KOPT-K1 (cell line): ENCODE measurements around the gene ZNF688.
"Not testable (repeated sequence)": the region's sequence is repeated elsewhere in the genome, so short reads cannot be mapped to it uniquely, and the experiment has no call there.

Experiments
- H3K27ac ChIP-seq: fragments of 200-600 bp; sonication (generic); 2 replicates; pipeline ENCODE4 v1.5.1; 2016; ENCODE audit warnings: antibody characterized with exemption, mild to moderate bottlenecking, low read depth, low read length; ENCODE audit not compliant: poor library complexity, severe bottlenecking
- H3K36me3 ChIP-seq: fragments of 200-600 bp; sonication (generic); 2 replicates; pipeline ENCODE4 v1.5.1; 2017; ENCODE audit warnings: antibody characterized with exemption, mild to moderate bottlenecking, low read length, moderate library complexity; ENCODE audit not compliant: insufficient read depth
- H3K9me3 ChIP-seq: fragments of 200-600 bp; sonication (generic); 2 replicates; pipeline ENCODE4 v1.5.1; 2017; ENCODE audit warnings: antibody characterized with exemption, low read length, mild to moderate bottlenecking; ENCODE audit not compliant: insufficient read depth, poor library complexity, severe bottlenecking

Gene ZNF688

DNA sequence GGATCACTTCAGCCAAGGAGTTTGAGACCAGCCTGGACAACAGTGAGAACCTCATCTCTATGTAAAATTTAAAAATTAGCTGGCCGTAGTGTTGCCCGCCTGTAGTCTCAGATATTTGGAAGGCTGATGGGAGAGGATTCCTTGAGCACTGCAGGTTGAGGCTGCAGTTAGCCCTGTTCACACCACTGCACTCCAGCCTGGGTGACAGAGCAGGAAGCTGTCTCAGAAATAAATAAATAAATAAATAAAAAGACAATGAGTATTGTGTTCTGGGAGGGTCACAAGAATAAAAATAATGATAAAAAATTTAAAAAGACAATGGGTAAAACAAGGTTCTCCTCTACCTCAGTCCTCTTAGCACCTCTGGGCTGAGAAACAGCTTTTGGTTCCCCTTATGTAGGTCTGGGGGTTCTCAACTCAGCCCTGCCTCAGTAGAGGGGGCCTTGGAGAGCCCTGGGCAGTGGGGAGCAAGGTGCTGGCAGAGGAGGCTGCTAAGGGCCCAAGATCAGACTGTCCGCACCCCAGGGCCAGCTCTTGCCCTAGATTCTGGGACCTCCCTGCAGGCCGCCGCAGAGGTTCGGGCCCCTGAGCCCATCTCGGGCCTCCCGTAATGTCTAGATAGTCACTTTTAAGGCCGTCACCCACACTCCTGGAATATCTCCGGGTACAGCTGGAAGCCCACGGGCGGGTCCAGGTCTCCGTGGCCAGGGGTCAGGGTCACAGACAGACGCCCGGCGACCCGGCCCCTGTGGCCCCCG is 16.8 kb downstream of the ZNF688 start:
- Histone ChIP-seq H3K27ac (no peak overlapping the region), H3K9me3 (no peaks in the 10 kb centered on the region), H3K36me3 (peaks cover 38% of the 10 kb centered on the region)

GRCh38 chr16:30553393-30553899 is 18.1 kb downstream of the ZNF688 start:
- peaks cover 38% of the 10 kb centered on the region for H3K36me3 ChIP-seq
- H3K9me3 ChIP-seq, result no peaks in the 10 kb centered on the region
- peak overlapping the region; percentile 51 for H3K27ac ChIP-seq

DNA sequence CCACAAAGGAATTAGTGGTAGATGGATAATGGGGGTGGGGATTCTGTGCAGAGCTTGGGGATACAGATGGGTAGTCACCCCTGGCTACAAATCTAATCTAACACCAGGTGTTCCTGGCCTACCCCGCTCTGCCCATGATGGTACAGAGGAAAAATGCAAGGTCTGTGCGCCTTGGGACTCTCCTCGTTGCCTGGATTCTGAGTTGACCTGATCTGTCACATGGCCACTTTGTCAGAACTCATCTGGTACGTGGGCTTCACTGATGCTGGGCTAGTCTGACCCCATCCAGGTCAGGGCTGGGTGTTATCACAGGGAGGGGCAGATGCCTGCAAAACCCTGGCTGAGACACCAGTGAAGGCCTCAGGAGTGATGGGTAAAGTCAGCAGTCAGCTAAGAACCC is 18.6 kb downstream of the ZNF688 start:
- Histone ChIP-seq H3K27ac (peak overlapping the region; percentile 51), H3K9me3 (no peaks in the 10 kb centered on the region), H3K36me3 (peaks cover 38% of the 10 kb centered on the region)

GRCh38 chr16:30551781-30552180 is 19.7 kb downstream of the ZNF688 start:
- H3K27ac ChIP-seq, result peak overlapping the region; percentile 51
- H3K9me3 ChIP-seq, result no peaks in the 10 kb centered on the region
- H3K36me3 ChIP-seq, result peaks cover 38% of the 10 kb centered on the region

DNA sequence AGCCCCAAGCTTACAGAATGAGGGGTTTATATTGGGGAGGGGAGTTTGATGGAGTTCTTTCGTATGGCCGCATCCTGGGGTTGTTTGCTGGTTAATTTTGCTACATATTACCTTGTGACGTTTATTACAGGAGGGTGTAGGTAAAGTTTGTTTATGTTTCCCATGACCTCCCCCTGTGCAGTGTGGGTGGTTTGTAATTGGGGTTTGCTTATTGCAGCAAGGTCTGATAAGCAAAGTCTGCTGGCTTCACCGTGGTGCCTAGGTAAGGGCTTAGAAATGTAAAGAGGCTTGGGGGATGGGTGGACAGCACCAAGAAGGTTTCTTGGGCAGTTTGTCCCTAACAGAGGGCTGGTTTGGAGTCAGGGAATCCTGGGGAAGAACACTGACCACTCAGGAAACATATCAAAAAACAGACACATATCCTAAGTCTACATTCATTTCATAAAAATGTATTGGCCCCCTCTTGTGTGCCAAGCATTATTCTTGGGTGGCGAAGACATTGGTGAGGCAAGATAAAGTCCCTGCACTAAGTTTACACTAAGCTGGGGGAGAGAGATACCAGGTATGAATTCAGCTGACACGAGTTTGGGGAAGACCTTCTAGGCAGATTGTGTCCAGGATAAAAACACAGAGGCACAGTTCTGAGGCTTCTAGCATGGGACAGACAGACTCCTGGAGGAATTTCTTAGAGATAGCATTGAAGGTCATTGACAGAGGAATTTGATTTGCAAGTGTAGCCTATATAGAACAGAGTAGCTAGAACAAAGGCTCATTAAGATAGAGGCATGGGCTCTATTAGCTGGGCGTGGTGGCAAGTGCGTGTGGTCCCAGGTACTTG is 22.9 kb downstream of the ZNF688 start:
- Histone ChIP-seq H3K9me3 (no peaks in the 10 kb centered on the region), H3K36me3 (peaks cover 10% of the 10 kb centered on the region), H3K27ac (no peak overlapping the region)

DNA sequence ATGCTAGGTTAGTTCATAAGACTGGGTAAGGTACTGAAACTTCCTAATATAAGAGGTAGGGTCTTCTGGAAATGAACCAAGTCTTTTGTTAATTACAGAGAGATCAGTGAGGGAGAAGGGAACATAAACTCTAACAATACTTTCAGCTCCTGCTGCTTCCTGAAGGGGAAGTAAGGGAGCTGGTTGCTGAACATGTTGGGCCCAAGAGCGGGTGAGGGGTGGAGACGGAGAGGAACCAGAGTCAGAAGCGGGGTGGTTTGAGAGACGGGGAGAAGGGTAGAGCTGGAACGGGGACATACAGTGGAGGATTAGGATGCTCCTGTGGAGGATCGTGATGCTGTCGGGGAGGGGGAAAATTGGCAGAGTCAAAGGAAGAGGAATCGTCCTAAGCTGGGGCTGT is 25.4 kb downstream of the ZNF688 start:
- no peaks in the 10 kb centered on the region for H3K9me3 ChIP-seq
- no peak overlapping the region for H3K27ac ChIP-seq
- no peaks in the 10 kb centered on the region for H3K36me3 ChIP-seq

GRCh38 chr16:30543067-30543466 is 28.4 kb downstream of the ZNF688 start:
- no peak overlapping the region for H3K27ac ChIP-seq
- H3K36me3 ChIP-seq, result no peaks in the 10 kb centered on the region
- no peaks in the 10 kb centered on the region for H3K9me3 ChIP-seq

DNA sequence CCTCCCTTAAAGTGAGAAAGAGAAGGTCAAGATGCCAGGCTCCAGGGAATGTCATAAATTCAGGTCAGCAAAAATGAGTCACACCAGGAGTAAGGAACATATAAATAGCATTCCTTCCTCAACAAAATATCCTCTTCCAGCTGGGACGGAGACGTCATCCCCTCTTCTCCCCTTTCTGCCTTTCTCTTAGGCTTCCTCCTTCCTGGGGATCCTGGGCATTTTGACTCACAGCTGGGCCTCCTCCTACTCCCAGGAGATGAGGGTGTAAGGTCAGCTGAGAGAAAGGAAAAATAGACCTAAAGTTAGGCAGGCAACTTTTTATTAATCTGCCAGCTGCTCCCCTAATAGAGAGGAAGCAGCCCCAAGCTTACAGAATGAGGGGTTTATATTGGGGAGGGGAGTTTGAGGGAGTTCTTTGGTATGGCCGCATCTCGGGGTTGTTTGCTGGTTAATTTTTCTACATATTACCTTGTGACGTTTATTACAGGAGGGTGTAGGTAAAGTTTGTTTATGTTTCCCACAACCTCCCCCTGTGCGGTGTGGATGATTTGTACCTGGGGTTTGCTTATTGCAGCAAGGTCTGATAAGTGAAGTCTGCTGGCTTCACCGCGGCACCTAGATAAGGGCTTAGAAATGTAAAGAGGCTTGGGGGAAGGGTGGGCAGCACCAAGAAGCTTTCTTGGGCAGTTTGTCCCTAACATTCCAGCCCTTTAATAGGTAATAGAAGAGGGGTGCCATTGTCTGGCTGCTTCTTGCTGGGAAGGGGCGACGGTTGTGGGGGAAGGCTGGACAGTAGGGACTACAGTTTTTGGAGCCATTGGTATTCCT is 29.8 kb downstream of the ZNF688 start:
- Histone ChIP-seq H3K9me3 (no peaks in the 10 kb centered on the region), H3K27ac (no peak overlapping the region), H3K36me3 (no peaks in the 10 kb centered on the region)

GRCh38 chr16:30540916-30541464 is 30.5 kb downstream of the ZNF688 start:
- not testable (repeated sequence) for H3K9me3 ChIP-seq, H3K36me3 ChIP-seq, H3K27ac ChIP-seq

- not testable (repeated sequence) for H3K27ac ChIP-seq, H3K9me3 ChIP-seq, H3K36me3 ChIP-seq
Observed at GRCh38 chr16:30539986-30540526, 31.5 kb downstream of the ZNF688 start.

- no peaks in the 10 kb centered on the region for H3K36me3 ChIP-seq
- no peaks in the 10 kb centered on the region for H3K9me3 ChIP-seq
- no peak overlapping the region for H3K27ac ChIP-seq
Observed at GRCh38 chr16:30539000-30539964, 32.2 kb downstream of the ZNF688 start.

DNA sequence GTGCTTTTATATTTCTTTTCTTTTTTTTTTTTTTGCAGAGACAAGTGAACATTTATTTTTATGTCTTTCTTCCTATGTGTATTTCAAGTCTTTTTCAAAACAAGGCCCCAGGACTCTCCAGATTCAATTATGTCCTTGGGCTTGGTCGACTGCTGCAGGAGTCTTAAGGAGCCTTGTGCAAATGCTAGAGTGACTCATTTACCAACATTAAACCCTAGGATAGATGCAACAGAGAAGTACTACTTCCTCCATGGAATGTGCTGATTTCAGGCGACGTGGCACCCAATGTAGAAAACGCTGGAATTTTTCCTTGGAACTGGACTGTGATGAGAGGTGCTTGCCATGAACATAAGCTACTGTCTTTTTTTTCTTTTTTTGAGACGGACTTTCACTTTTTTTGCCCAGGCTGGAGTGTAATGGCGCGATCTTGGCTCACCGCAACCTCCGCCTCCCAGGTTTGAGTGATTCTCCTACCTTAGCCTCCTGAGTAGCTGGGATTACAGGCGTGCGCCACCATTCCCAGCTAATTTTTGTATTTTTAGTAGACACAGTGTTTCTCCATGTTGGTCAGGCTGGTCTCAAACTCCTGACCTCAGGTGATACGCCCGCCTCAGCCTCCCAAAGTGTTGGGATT is 35.0 kb downstream of the ZNF688 start:
- peak overlapping the region; percentile 96 for H3K27ac ChIP-seq
- H3K9me3 ChIP-seq, result not testable (repeated sequence)
- peaks cover 17% of the 10 kb centered on the region for H3K36me3 ChIP-seq

DNA sequence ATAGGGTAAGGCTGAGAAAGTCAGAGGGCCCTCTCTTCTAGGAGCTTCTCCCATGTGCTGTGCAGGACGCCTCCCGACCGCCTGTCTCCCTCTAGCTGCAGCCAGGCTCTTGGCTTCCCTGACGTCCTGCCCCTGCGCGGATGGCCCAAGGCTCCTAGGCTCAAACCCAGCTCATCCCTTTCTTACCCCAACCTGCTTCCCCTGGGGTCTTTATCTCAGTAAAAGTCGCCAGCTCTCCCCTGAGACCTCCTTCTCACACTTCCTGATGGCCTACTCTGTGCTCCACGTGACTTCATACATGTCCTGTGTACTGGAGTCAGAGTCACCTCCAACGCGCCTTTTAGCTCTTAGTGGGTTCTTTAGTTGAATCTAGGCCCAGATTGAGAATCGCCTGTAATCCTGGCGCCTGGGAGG is 35.7 kb downstream of the ZNF688 start:
- H3K9me3 ChIP-seq, result no peaks in the 10 kb centered on the region
- peaks cover 24% of the 10 kb centered on the region for H3K36me3 ChIP-seq
- H3K27ac ChIP-seq, result peak overlapping the region; percentile 96
